ENCODE measurements around the gene CYP11A1.

DNA sequence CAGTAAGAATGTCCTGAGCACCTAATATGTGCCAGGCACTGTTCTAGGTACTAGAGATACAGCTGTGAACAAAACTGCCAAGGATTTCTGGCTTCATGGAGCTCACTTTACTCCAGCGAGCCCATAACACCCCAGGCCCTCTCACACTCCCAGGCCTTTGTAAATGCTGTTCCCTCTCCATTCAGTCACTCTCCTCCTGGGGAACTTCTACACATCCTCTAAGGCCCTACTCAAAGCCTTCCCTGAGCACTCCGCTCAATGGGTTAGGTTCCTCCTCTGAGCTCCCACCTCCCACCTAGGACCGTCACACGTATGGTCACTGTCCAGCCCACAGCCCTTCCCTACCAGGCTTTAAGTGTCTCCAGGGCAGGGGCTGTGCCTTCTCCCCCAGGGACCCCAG lies 39.1 kb upstream of the CYP11A1 start:
- TF ChIP-seq, protein P1, sequence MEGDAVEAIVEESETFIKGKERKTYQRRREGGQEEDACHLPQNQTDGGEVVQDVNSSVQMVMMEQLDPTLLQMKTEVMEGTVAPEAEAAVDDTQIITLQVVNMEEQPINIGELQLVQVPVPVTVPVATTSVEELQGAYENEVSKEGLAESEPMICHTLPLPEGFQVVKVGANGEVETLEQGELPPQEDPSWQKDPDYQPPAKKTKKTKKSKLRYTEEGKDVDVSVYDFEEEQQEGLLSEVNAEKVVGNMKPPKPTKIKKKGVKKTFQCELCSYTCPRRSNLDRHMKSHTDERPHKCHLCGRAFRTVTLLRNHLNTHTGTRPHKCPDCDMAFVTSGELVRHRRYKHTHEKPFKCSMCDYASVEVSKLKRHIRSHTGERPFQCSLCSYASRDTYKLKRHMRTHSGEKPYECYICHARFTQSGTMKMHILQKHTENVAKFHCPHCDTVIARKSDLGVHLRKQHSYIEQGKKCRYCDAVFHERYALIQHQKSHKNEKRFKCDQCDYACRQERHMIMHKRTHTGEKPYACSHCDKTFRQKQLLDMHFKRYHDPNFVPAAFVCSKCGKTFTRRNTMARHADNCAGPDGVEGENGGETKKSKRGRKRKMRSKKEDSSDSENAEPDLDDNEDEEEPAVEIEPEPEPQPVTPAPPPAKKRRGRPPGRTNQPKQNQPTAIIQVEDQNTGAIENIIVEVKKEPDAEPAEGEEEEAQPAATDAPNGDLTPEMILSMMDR (IDR thresholded peaks at IDR 0.05; ENCODE audit: insufficient read depth, low read length) = no peak
- TF ChIP-seq REST (IDR thresholded peaks at IDR 0.05; ENCODE audit: insufficient replicate concordance, low read depth) (no peak), SPI1 (IDR thresholded peaks at IDR 0.05; ENCODE audit: borderline replicate concordance, low read depth) (no peak), POLR2AphosphoS5 (IDR thresholded peaks at IDR 0.05; ENCODE audit: low read depth) (no peak), GABPA (IDR thresholded peaks at IDR 0.05; ENCODE audit: low read depth) (no peak)

Measured in HL-60 (cell line).